CD4-positive, alpha-beta T cell (primary cell): ENCODE results near the gene KRTAP9-3. TPM values are rescaled to one million over a fixed set of nuclear protein-coding genes. Genes with fewer than 3 reads are reported as not detected.

Experiments used
- ATAC-seq: fragments of 200-7000 bp; cut with Tn5 transposase; one replicate; pipeline ENCODE4 v1.10.0; 2022; ENCODE audit warnings: mild to moderate bottlenecking; ENCODE audit not compliant: poor library complexity
- CTCF ChIA-PET: fragments of 350-600 bp; sonication (Branson Sonifier 250); formaldehyde crosslinking; loops from one replicate; lab custom pipeline; 2021; ENCODE audit warnings: antibody characterized with exemption, inconsistent platforms; lab: Charles Lee
- POLR2A ChIA-PET: fragments of 350-600 bp; sonication (Branson Sonifier 250); formaldehyde crosslinking; loops from one replicate; lab custom pipeline; 2021; ENCODE audit warnings: antibody characterized with exemption, inconsistent platforms; lab: Charles Lee
- DNase-seq, 14 experiments: peaks; one replicate each; pipeline ENCODE4 v3.0.0-alpha.2; 2013 to 2020; ENCODE audit warnings: mixed read lengths in 2 of 14
- H3K27ac ChIP-seq, 2 donors: one replicate each; pipeline versions ENCODE4 v1.5.1 to v1.7.0; 2013; ENCODE audit warnings: low read length in 2 of 2, low read depth in 1 of 2, mild to moderate bottlenecking in 1 of 2
- H3K27me3 ChIP-seq, 2 experiments: 1 replicate in 1 of 2; 2 replicates in 1 of 2; pipeline versions ENCODE4 v1.6.1 to v1.7.0; 2013; ENCODE audit warnings: low read length in 2 of 2, control low read depth in 1 of 2, mild to moderate bottlenecking in 1 of 2, moderate library complexity in 1 of 2; ENCODE audit not compliant: insufficient read depth in 2 of 2, control insufficient read depth in 1 of 2
- H3K36me3 ChIP-seq: one replicate; pipeline ENCODE4 v1.6.1; 2013; ENCODE audit warnings: low read length, control low read depth; ENCODE audit not compliant: insufficient read depth
- H3K4me1 ChIP-seq: one replicate; pipeline ENCODE4 v1.6.1; 2013; ENCODE audit warnings: low read length, control low read depth; ENCODE audit not compliant: insufficient read depth
- H3K4me3 ChIP-seq: one replicate; pipeline ENCODE4 v1.5.1; 2013; ENCODE audit warnings: mild to moderate bottlenecking, low read length, moderate library complexity
- H3K9me3 ChIP-seq, 2 experiments: 1 replicate in 1 of 2; 2 replicates in 1 of 2; pipeline versions ENCODE4 v1.6.1 to v1.7.0; 2013; ENCODE audit warnings: low read length in 2 of 2, mild to moderate bottlenecking in 2 of 2, control low read depth in 1 of 2, moderate library complexity in 1 of 2; ENCODE audit not compliant: control insufficient read depth in 1 of 2, insufficient read depth in 1 of 2
- H3K27ac Mint-ChIP-seq: one replicate; pipeline ENCODE4 v1.8.0; 2020; ENCODE audit warnings: mixed read lengths
- H3K27me3 Mint-ChIP-seq: one replicate; pipeline ENCODE4 v1.8.0; 2021; ENCODE audit warnings: mixed read lengths
- H3K36me3 Mint-ChIP-seq: one replicate; pipeline ENCODE4 v1.8.0; 2021; ENCODE audit warnings: low read depth, mixed read lengths
- H3K4me1 Mint-ChIP-seq: one replicate; pipeline ENCODE4 v1.8.0; 2021; ENCODE audit warnings: low read depth, mixed read lengths
- H3K4me3 Mint-ChIP-seq: one replicate; pipeline ENCODE4 v1.8.0; 2020; ENCODE audit warnings: mild to moderate bottlenecking, mixed read lengths
- H3K9me3 Mint-ChIP-seq: one replicate; pipeline ENCODE4 v1.8.0; 2020; ENCODE audit warnings: mixed read lengths
- intact Hi-C, 2 experiments: fragments of 100-400 bp; cut with DNase I in 1 of 2; cut with micrococcal nuclease in 1 of 2; formaldehyde crosslinking; loops; one replicate each; pipeline versions ENCODE4 v1.15.1 to v1.9.0; 2023 to 2025; cut with DNase I, micrococcal nuclease
- total RNA-seq, 174 experiments: library from RNA in 2 of 174; stranded (reverse) in 2 of 174; gene quantifications; one replicate each; pipeline ENCODE4 v1.2.3 and lab custom pipeline; 2021 to 2026
- TF ChIP-seq, protein P1 (sequence below): fragments of 200-600 bp; IDR thresholded peaks from one replicate; pipeline ENCODE4 v1.8.0; 2022; ENCODE audit warnings: antibody characterized with exemption, mild to moderate bottlenecking

The KRTAP9-3 gene
- total RNA-seq, 2 experiments from 2014 or later, result not detected

DNA sequence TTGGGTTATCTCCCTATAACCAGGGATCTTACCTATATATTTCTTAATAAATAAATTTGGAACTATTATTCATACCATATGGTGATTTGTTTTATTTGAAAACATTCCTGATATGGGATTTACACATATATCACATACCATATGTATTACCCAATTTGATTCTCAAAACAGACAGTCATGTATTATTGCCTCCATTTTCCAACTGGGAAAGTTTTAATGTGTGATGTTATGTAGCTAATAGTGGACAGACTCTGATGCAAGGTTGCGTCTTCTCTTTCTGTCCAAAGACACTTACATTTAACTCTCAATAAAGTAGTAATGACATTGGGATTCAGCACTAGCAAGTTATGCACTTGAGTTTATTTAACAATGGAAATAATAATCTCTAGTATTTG is 24.0 kb downstream of the KRTAP9-3 start:
- intact Hi-C loops, result no loop called here
- Mint-ChIP-seq H3K9me3 (no peaks in the 10 kb centered on the region), H3K27me3 (peaks cover 24% of the 10 kb centered on the region), H3K4me1 (peaks cover 14% of the 10 kb centered on the region), H3K4me3 (no peak overlapping the region), H3K36me3 (no peaks in the 10 kb centered on the region), H3K27ac (no peak overlapping the region)
- Histone ChIP-seq H3K36me3 (no peaks in the 10 kb centered on the region), H3K4me3 (no peak overlapping the region), H3K27ac (no peak overlapping the region), H3K27me3 (no peaks in the 10 kb centered on the region), H3K9me3 (no peaks in the 10 kb centered on the region), H3K4me1 (no peaks in the 10 kb centered on the region)
- TF ChIP-seq, protein P1, sequence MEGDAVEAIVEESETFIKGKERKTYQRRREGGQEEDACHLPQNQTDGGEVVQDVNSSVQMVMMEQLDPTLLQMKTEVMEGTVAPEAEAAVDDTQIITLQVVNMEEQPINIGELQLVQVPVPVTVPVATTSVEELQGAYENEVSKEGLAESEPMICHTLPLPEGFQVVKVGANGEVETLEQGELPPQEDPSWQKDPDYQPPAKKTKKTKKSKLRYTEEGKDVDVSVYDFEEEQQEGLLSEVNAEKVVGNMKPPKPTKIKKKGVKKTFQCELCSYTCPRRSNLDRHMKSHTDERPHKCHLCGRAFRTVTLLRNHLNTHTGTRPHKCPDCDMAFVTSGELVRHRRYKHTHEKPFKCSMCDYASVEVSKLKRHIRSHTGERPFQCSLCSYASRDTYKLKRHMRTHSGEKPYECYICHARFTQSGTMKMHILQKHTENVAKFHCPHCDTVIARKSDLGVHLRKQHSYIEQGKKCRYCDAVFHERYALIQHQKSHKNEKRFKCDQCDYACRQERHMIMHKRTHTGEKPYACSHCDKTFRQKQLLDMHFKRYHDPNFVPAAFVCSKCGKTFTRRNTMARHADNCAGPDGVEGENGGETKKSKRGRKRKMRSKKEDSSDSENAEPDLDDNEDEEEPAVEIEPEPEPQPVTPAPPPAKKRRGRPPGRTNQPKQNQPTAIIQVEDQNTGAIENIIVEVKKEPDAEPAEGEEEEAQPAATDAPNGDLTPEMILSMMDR, result no peak
- ChIA-PET CTCF (interaction anchor here (0.9 kb wide), 1 partner anchor 30 kb away, joined by 3 read pairs; no protein-coding TSS in a partner anchor), POLR2A (no interaction called here)
- DNase-seq (no peak), ATAC-seq (no peak)

DNA sequence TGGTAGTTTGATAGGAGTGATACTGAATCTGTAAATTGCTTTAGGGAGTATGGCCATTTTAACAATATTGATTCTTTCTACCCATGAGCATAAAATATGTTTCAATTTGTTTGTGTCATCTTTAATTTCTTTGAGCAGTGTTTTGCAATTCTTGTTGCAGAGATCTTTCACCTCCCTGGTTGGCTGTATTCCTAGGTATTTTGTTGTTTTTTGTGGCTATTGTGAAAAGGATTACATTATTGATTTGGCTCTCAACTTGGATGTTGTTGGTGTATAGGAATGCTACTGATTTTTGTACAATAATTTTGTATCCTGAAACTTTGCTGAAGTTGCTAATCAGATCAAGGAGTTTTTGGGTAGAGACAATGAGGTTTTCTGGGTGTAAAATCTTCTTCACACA is 26.2 kb downstream of the KRTAP9-3 start:
- H3K9me3 ChIP-seq, result no peaks in the 10 kb centered on the region
- CTCF ChIA-PET, result no interaction called here
- no peaks in the 10 kb centered on the region for H3K36me3 Mint-ChIP-seq
- no peak overlapping the region for H3K4me3 Mint-ChIP-seq
- TF ChIP-seq, protein P1, result no peak
- no peaks in the 10 kb centered on the region for H3K4me1 ChIP-seq
- intact Hi-C loops, result no loop called here
- no peak overlapping the region for H3K4me3 ChIP-seq
- POLR2A ChIA-PET, result no interaction called here
- peaks cover 15% of the 10 kb centered on the region for H3K27me3 Mint-ChIP-seq
- DNase-seq (no peak), ATAC-seq (no peak)
- no peaks in the 10 kb centered on the region for H3K9me3 Mint-ChIP-seq
- H3K36me3 ChIP-seq, result no peaks in the 10 kb centered on the region
- H3K4me1 Mint-ChIP-seq, result peaks cover 28% of the 10 kb centered on the region
- H3K27me3 ChIP-seq, result no peaks in the 10 kb centered on the region
- H3K27ac ChIP-seq, result no peak overlapping the region
- H3K27ac Mint-ChIP-seq, result no peak overlapping the region

DNA sequence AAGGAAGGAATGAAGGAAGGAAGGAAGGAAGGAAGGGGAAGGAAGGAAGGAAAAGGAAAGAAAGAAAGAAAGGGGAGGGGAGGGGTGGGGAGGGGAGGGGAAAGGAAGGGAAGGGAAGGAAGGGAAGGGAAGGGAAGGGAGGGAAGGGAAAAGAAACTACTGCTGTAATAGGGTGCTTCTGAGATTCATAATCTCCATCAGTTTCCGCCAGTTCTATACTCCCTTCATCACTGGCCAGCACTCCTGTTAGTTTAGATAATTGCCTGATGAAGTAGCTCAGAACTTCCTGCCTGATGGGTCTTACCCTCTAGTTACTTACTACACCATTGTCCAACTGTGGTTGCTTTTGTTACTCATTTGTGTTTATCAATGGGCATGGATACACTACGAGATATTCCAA is 31.0 kb downstream of the KRTAP9-3 start:
- H3K27ac ChIP-seq, result no peak overlapping the region
- ChIA-PET CTCF (no interaction called here), POLR2A (interaction anchor here (1.0 kb wide), 1 partner anchor 45 kb away, joined by 4 read pairs; the partner anchor contains the start of gene KRTAP16-1)
- Mint-ChIP-seq H3K36me3 (no peaks in the 10 kb centered on the region), H3K4me1 (peaks cover 31% of the 10 kb centered on the region), H3K4me3 (no peak overlapping the region), H3K27ac (no peak overlapping the region), H3K9me3 (no peaks in the 10 kb centered on the region), H3K27me3 (peaks cover 14% of the 10 kb centered on the region)
- H3K9me3 ChIP-seq, result no peaks in the 10 kb centered on the region
- ATAC-seq (no peak), DNase-seq (no peak)
- no peaks in the 10 kb centered on the region for H3K27me3 ChIP-seq
- intact Hi-C loops, result no loop called here
- TF ChIP-seq, protein P1, result no peak
- H3K4me1 ChIP-seq, result no peaks in the 10 kb centered on the region
- no peak overlapping the region for H3K4me3 ChIP-seq
- no peaks in the 10 kb centered on the region for H3K36me3 ChIP-seq
